Mesothelial cell of epicardium (in vitro differentiated cells): Measurements from ENCODE around the gene PCSK1. TPM values are rescaled to one million over a fixed set of nuclear protein-coding genes. Genes with fewer than 3 reads are reported as not detected.

Experiments used
- DNase-seq, 2 experiments: peaks; one replicate each; pipeline ENCODE4 v3.0.0; 2021; ENCODE audit warnings: low spot score in 2 of 2; ENCODE audit not compliant: unreplicated experiment in 2 of 2
- H3K27ac Mint-ChIP-seq: 2 replicates; pipeline ENCODE4 v1.8.0; 2021; ENCODE audit warnings: mixed read lengths
- H3K27me3 Mint-ChIP-seq: 2 replicates; pipeline ENCODE4 v1.8.0; 2021; ENCODE audit warnings: low read depth, mixed read lengths
- H3K36me3 Mint-ChIP-seq: 2 replicates; pipeline ENCODE4 v1.8.0; 2021; ENCODE audit warnings: mixed read lengths
- H3K4me1 Mint-ChIP-seq: 2 replicates; pipeline ENCODE4 v1.8.0; 2021; ENCODE audit warnings: mixed read lengths
- H3K4me3 Mint-ChIP-seq: 2 replicates; pipeline ENCODE4 v1.8.0; 2021; ENCODE audit warnings: mild to moderate bottlenecking, moderate library complexity, mixed read lengths
- H3K9me3 Mint-ChIP-seq: 2 replicates; pipeline ENCODE4 v1.8.0; 2021; ENCODE audit warnings: mixed read lengths
- CTCF ChIP-seq: fragments of 200-600 bp; sonication (generic); IDR thresholded peaks from one replicate; pipeline ENCODE4 v1.5.0; 2021; ENCODE audit warnings: antibody characterized with exemption; ENCODE audit not compliant: unreplicated experiment
- total RNA-seq: library from RNA; stranded (reverse); gene quantifications from 3 replicates; pipeline ENCODE4 v1.2.1, GENCODE V29; 2021

Gene PCSK1
- total RNA-seq, 1 donor from 2014 or later: not detected

- TF ChIP-seq CTCF: no peak
- H3K27ac Mint-ChIP-seq: no peak overlapping the region
- H3K27me3 Mint-ChIP-seq: peaks cover 41% of the 10 kb centered on the region
Observed at GRCh38 chr5:96459313-96460121, 26.5 kb upstream of the PCSK1 start.

DNA sequence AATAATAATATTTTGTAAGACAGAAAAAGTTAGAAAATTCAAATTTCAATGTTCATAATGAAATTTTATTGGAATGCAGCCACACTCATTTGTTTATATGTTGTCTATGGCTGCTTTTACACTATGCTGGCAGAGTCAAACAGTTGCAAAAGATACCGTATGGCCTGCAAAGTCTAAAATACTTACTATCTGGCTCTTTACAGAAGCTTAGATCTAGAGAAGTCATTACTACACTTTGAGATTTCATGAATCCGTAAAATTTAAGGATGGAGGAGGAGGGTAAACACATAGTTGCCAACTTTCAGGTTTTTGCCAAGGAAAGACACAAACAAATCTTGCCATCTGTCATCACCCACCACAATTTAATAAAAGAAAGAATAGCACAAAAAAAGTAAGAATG is 25.1 kb upstream of the PCSK1 start:
- no peaks in the 10 kb centered on the region for H3K4me1 Mint-ChIP-seq
- H3K9me3 Mint-ChIP-seq: no peaks in the 10 kb centered on the region
- no peak overlapping the region for H3K27ac Mint-ChIP-seq
- TF ChIP-seq CTCF: no peak
- no peak overlapping the region for H3K4me3 Mint-ChIP-seq
- H3K27me3 Mint-ChIP-seq: peaks cover 38% of the 10 kb centered on the region
- no peaks in the 10 kb centered on the region for H3K36me3 Mint-ChIP-seq
- no peak for DNase-seq

More at GRCh38 chr5:96459313-96460121, 26.5 kb upstream of the PCSK1 start:
- Mint-ChIP-seq H3K4me3 (no peak overlapping the region), H3K4me1 (no peaks in the 10 kb centered on the region), H3K9me3 (no peaks in the 10 kb centered on the region), H3K36me3 (no peaks in the 10 kb centered on the region)
- DNase-seq: no peak

DNA sequence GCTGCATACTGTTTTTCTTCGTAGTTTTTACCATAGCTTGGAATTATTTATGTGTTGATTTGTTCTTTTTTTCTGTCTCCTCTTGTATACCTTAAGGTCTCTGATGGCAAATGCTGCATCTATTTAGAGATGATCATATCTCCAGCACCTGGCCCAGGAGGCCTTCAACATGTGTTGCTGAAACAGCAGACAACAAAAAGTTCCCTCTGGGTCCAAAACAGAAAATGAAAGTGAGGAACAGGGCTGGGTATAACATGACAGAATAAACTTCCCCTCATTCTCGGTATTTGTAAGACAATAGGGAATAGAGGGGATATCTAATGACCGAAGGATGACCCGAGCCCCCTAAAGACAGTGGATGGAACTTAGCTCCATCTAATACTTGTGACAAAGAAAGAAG is 22.7 kb upstream of the PCSK1 start:
- Mint-ChIP-seq H3K27ac (no peak overlapping the region), H3K4me1 (no peaks in the 10 kb centered on the region), H3K4me3 (no peak overlapping the region), H3K36me3 (no peaks in the 10 kb centered on the region), H3K27me3 (peaks cover 24% of the 10 kb centered on the region), H3K9me3 (no peaks in the 10 kb centered on the region)
- no peak for DNase-seq
- TF ChIP-seq CTCF: no peak

DNA sequence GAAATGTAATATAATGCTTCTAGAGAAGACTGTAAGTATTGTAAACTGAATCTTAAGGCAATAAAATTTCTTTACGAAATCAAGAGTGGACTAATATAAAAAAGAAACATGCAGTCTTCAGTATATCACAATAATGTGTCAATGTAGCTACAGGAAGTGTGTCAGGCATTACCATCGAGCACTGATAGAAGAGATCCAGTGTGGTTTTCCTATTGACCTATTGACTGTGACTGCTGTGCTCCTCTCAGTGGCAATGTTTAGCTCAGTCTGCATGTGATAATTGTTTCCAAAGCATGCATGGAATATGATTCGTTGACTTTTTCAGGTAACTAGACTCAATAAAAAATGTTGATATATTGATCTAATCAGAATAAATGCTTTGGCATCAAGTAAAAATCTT is 20.3 kb upstream of the PCSK1 start:
- H3K9me3 Mint-ChIP-seq: no peaks in the 10 kb centered on the region
- no peak overlapping the region for H3K27ac Mint-ChIP-seq
- no peaks in the 10 kb centered on the region for H3K4me1 Mint-ChIP-seq
- H3K4me3 Mint-ChIP-seq: no peak overlapping the region
- no peak for TF ChIP-seq CTCF
- no peak for DNase-seq
- H3K36me3 Mint-ChIP-seq: no peaks in the 10 kb centered on the region
- H3K27me3 Mint-ChIP-seq: peaks cover 28% of the 10 kb centered on the region

DNA sequence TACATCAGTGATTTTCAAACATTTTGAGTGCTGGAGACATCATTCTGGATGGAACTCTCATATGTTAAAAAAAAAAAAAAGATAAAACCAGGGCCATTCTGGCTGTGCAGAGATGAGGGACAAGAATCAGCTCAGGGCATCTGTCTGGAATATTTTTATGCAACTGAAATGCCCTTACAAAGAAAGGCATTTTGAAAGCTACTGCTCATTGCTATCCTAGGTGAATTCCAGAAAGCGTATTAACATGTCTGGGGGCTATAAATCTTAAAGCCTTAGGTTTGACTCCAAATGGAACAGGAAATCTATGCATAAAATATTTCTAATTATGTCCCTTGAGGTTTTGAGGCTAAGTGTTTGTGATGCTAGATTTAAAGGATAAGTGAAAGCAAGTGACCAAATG is 14.9 kb upstream of the PCSK1 start:
- no peak for TF ChIP-seq CTCF
- Mint-ChIP-seq H3K27ac (no peak overlapping the region), H3K36me3 (no peaks in the 10 kb centered on the region), H3K4me1 (no peaks in the 10 kb centered on the region), H3K4me3 (no peak overlapping the region), H3K27me3 (peaks cover 49% of the 10 kb centered on the region), H3K9me3 (no peaks in the 10 kb centered on the region)
- DNase-seq: no peak
